Activated CD8-positive, alpha-beta memory T cell treated with anti-CD3 and anti-CD28 coated beads, Interleukin-2, amount 50 U/mL, for 1 hour (primary cell): ENCODE data around the gene PSEN2.

Source experiments
- DNase-seq: peaks from one replicate; pipeline ENCODE4 v3.0.0-alpha.2; 2020; ENCODE audit errors: extremely low read depth

PSEN2 gene

GRCh38 chr1:226886122-226886901, 15.9 kb downstream of the PSEN2 start:
- no peak for DNase-seq

- DNase-seq, result no peak
These were observed 16.6 kb downstream of the PSEN2 start for GRCh38 chr1:226887006-226887405.

GRCh38 chr1:226888021-226888420, 17.6 kb downstream of the PSEN2 start:
- DNase-seq, result no peak

- DNase-seq, result no peak
These were observed 18.4 kb downstream of the PSEN2 start for GRCh38 chr1:226888816-226889215.

GRCh38 chr1:226889616-226890330, 19.4 kb downstream of the PSEN2 start:
- no peak for DNase-seq

- DNase-seq, result no peak
These were observed 20.1 kb downstream of the PSEN2 start for GRCh38 chr1:226890331-226891108.

- DNase-seq, result no peak
These were observed 20.9 kb downstream of the PSEN2 start for GRCh38 chr1:226891346-226891745.

GRCh38 chr1:226891846-226892523, 21.6 kb downstream of the PSEN2 start:
- no peak for DNase-seq

GRCh38 chr1:226892524-226892875, 22.1 kb downstream of the PSEN2 start:
- DNase-seq, result no peak

GRCh38 chr1:226893936-226894335, 23.5 kb downstream of the PSEN2 start:
- no peak for DNase-seq

- DNase-seq, result no peak
These were observed 24.4 kb downstream of the PSEN2 start for GRCh38 chr1:226894826-226895225.

- no peak for DNase-seq
These were observed 25.2 kb downstream of the PSEN2 start for GRCh38 chr1:226895644-226896043.

GRCh38 chr1:226898246-226898645, 27.8 kb downstream of the PSEN2 start:
- no peak for DNase-seq

- no peak for DNase-seq
These were observed 31.0 kb downstream of the PSEN2 start for GRCh38 chr1:226901421-226901820.

- no peak for DNase-seq
These were observed 32.2 kb downstream of the PSEN2 start for GRCh38 chr1:226902601-226903000.

- no peak for DNase-seq
These were observed 33.7 kb downstream of the PSEN2 start for GRCh38 chr1:226903819-226904716.

- no peak for DNase-seq
These were observed 34.4 kb downstream of the PSEN2 start for GRCh38 chr1:226904772-226905171.

- DNase-seq, result no peak
These were observed 38.0 kb downstream of the PSEN2 start for GRCh38 chr1:226908419-226908818.

GRCh38 chr1:226908913-226909312, 38.5 kb downstream of the PSEN2 start:
- no peak for DNase-seq

GRCh38 chr1:226912587-226913176, 42.3 kb downstream of the PSEN2 start:
- DNase-seq, result no peak

- DNase-seq, result no peak
These were observed 45.2 kb downstream of the PSEN2 start for GRCh38 chr1:226915672-226915995.
